HUES6 (cell line): Measurements from ENCODE around the gene NTRK3.

Experiments used
- H3K27ac ChIP-seq: 2 replicates; pipeline ENCODE4 v1.7.0; 2013; ENCODE audit warnings: low read depth, mild to moderate bottlenecking, low read length, inconsistent platforms
- H3K27me3 ChIP-seq: 2 replicates; pipeline ENCODE4 v1.6.1; 2013; ENCODE audit warnings: low read length; ENCODE audit not compliant: control insufficient read depth, insufficient read depth
- H3K36me3 ChIP-seq: 2 replicates; pipeline ENCODE4 v1.6.1; 2013; ENCODE audit warnings: low read length; ENCODE audit not compliant: control insufficient read depth, insufficient read depth
- H3K4me1 ChIP-seq: 2 replicates; pipeline ENCODE4 v1.6.1; 2013; ENCODE audit warnings: low read length; ENCODE audit not compliant: control insufficient read depth, insufficient read depth
- H3K4me3 ChIP-seq: 2 replicates; pipeline ENCODE4 v1.5.1; 2013; ENCODE audit warnings: low read depth, low read length
- H3K9ac ChIP-seq: one replicate; pipeline ENCODE4 v1.6.1; 2013; ENCODE audit warnings: mild to moderate bottlenecking, low read length
- H3K9me3 ChIP-seq: 2 replicates; pipeline ENCODE4 v1.6.1; 2013; ENCODE audit warnings: low read depth, low read length; ENCODE audit not compliant: control insufficient read depth, insufficient read depth

NTRK3 gene

GRCh38 chr15:88015228-88015860 lies 241.2 kb downstream of the NTRK3 start:
- no peak overlapping the region for H3K4me3 ChIP-seq
- H3K27me3 ChIP-seq: no peaks in the 10 kb centered on the region
- H3K36me3 ChIP-seq: no peaks in the 10 kb centered on the region
- peaks cover 10% of the 10 kb centered on the region for H3K4me1 ChIP-seq
- H3K9ac ChIP-seq: no peak overlapping the region
- no peaks in the 10 kb centered on the region for H3K9me3 ChIP-seq
- H3K27ac ChIP-seq: no peak overlapping the region

GRCh38 chr15:88014454-88015160 lies 241.9 kb downstream of the NTRK3 start:
- H3K9me3 ChIP-seq: no peaks in the 10 kb centered on the region
- H3K27ac ChIP-seq: no peak overlapping the region
- no peak overlapping the region for H3K9ac ChIP-seq
- H3K4me1 ChIP-seq: peaks cover 10% of the 10 kb centered on the region
- no peak overlapping the region for H3K4me3 ChIP-seq
- no peaks in the 10 kb centered on the region for H3K27me3 ChIP-seq
- no peaks in the 10 kb centered on the region for H3K36me3 ChIP-seq

- Histone ChIP-seq H3K4me3 (no peak overlapping the region), H3K27me3 (no peaks in the 10 kb centered on the region), H3K9ac (no peak overlapping the region), H3K27ac (no peak overlapping the region), H3K9me3 (no peaks in the 10 kb centered on the region), H3K4me1 (peaks cover 10% of the 10 kb centered on the region), H3K36me3 (no peaks in the 10 kb centered on the region)
Observed at GRCh38 chr15:88013111-88013510, 243.4 kb downstream of the NTRK3 start.

GRCh38 chr15:88012688-88013087 lies 243.9 kb downstream of the NTRK3 start:
- Histone ChIP-seq H3K9me3 (no peaks in the 10 kb centered on the region), H3K36me3 (no peaks in the 10 kb centered on the region), H3K9ac (no peak overlapping the region), H3K4me3 (no peak overlapping the region), H3K27me3 (no peaks in the 10 kb centered on the region; the same call in 1 of the 2 replicates), H3K4me1 (peaks cover 10% of the 10 kb centered on the region), H3K27ac (no peak overlapping the region)

- H3K27me3 ChIP-seq: no peaks in the 10 kb centered on the region; the same call in 1 of the 2 replicates
- no peak overlapping the region for H3K4me3 ChIP-seq
- no peak overlapping the region for H3K9ac ChIP-seq
- peaks cover 10% of the 10 kb centered on the region for H3K4me1 ChIP-seq
- H3K27ac ChIP-seq: no peak overlapping the region
- no peaks in the 10 kb centered on the region for H3K9me3 ChIP-seq
- H3K36me3 ChIP-seq: no peaks in the 10 kb centered on the region
Observed at GRCh38 chr15:88012233-88012632, 244.3 kb downstream of the NTRK3 start.

- Histone ChIP-seq H3K9me3 (no peaks in the 10 kb centered on the region), H3K36me3 (no peaks in the 10 kb centered on the region), H3K4me1 (peaks cover 10% of the 10 kb centered on the region), H3K9ac (no peak overlapping the region), H3K4me3 (no peak overlapping the region), H3K27me3 (no peaks in the 10 kb centered on the region; the same call in 1 of the 2 replicates), H3K27ac (no peak overlapping the region)
Observed at GRCh38 chr15:88011533-88011932, 245.0 kb downstream of the NTRK3 start.

- Histone ChIP-seq H3K4me1 (no peaks in the 10 kb centered on the region), H3K36me3 (no peaks in the 10 kb centered on the region), H3K27ac (no peak overlapping the region), H3K9ac (no peak overlapping the region), H3K9me3 (no peaks in the 10 kb centered on the region), H3K4me3 (no peak overlapping the region), H3K27me3 (no peaks in the 10 kb centered on the region; the same call in 1 of the 2 replicates)
Observed at GRCh38 chr15:88006146-88006545, 250.4 kb downstream of the NTRK3 start.

- no peaks in the 10 kb centered on the region for H3K4me1 ChIP-seq
- no peaks in the 10 kb centered on the region for H3K36me3 ChIP-seq
- no peak overlapping the region for H3K4me3 ChIP-seq
- H3K9ac ChIP-seq: no peak overlapping the region
- H3K9me3 ChIP-seq: peaks cover 5% of the 10 kb centered on the region; the same call in 1 of the 2 replicates
- H3K27me3 ChIP-seq: no peaks in the 10 kb centered on the region; the same call in 1 of the 2 replicates
- no peak overlapping the region for H3K27ac ChIP-seq
Observed at GRCh38 chr15:88004399-88004798, 252.1 kb downstream of the NTRK3 start.

- Histone ChIP-seq H3K27ac (no peak overlapping the region), H3K4me3 (no peak overlapping the region), H3K36me3 (no peaks in the 10 kb centered on the region), H3K4me1 (no peaks in the 10 kb centered on the region), H3K9ac (no peak overlapping the region), H3K9me3 (peaks cover 5% of the 10 kb centered on the region; the same call in 1 of the 2 replicates), H3K27me3 (no peaks in the 10 kb centered on the region; the same call in 1 of the 2 replicates)
Observed at GRCh38 chr15:88003541-88004327, 252.8 kb downstream of the NTRK3 start.

- Histone ChIP-seq H3K27ac (no peak overlapping the region), H3K4me1 (no peaks in the 10 kb centered on the region)
Observed at GRCh38 chr15:88002706-88003105, 253.8 kb downstream of the NTRK3 start.

GRCh38 chr15:87998630-87999029 lies 257.9 kb downstream of the NTRK3 start:
- H3K27ac ChIP-seq: no peak overlapping the region
- H3K9me3 ChIP-seq: peaks cover 5% of the 10 kb centered on the region; the same call in 1 of the 2 replicates
- no peaks in the 10 kb centered on the region; the same call in 1 of the 2 replicates for H3K27me3 ChIP-seq
- H3K36me3 ChIP-seq: no peaks in the 10 kb centered on the region
- no peaks in the 10 kb centered on the region for H3K4me1 ChIP-seq
- no peak overlapping the region for H3K9ac ChIP-seq
- no peak overlapping the region for H3K4me3 ChIP-seq

More at GRCh38 chr15:88002706-88003105, 253.8 kb downstream of the NTRK3 start:
- H3K36me3 ChIP-seq: no peaks in the 10 kb centered on the region
- H3K27me3 ChIP-seq: no peaks in the 10 kb centered on the region; the same call in 1 of the 2 replicates
- peaks cover 5% of the 10 kb centered on the region; the same call in 1 of the 2 replicates for H3K9me3 ChIP-seq
- H3K4me3 ChIP-seq: no peak overlapping the region
- H3K9ac ChIP-seq: no peak overlapping the region
